Prostate gland (tissue), 2 donors: ENCODE results near the gene DPYD. TPM values are rescaled to one million over a fixed set of nuclear protein-coding genes. Genes with fewer than 3 reads are reported as not detected.

ENCODE experiments used
- DNase-seq: peaks from one replicate; pipeline ENCODE4 v3.0.0-alpha.2; 2019; ENCODE audit warnings: low spot score
- H3K27ac ChIP-seq, 2 donors: fragments of 200-600 bp; sonication (generic); 2 replicates each; pipeline ENCODE4 v1.5.1; 2017 to 2019
- H3K27me3 ChIP-seq: fragments of 200-600 bp; sonication (generic); replicated peaks from 2 replicates; pipeline ENCODE4 v1.5.1; 2019; ENCODE audit not compliant: insufficient read depth
- H3K36me3 ChIP-seq, 2 donors: fragments of 200-600 bp; sonication (generic); 1 replicate in 1 of 2; 2 replicates in 1 of 2; pipeline versions ENCODE4 v1.5.1 to v1.8.1; 2017 to 2019
- H3K4me1 ChIP-seq: fragments of 200-600 bp; sonication (generic); replicated peaks from 2 replicates; pipeline ENCODE4 v1.5.1; 2019
- H3K4me3 ChIP-seq, 2 donors: fragments of 200-600 bp; sonication (generic); 2 replicates each; pipeline ENCODE4 v1.5.1; 2017 to 2019
- H3K9me3 ChIP-seq: fragments of 200-600 bp; sonication (generic); 2 replicates; pipeline ENCODE4 v1.5.1; 2017
- CTCF ChIP-seq, 4 experiments: fragments of 200-600 bp in 2 of 4; fragments of 450-650 bp in 2 of 4; sonication (generic) in 2 of 4; IDR thresholded peaks; 1 replicate in 3 of 4; 2 replicates in 1 of 4; pipeline ENCODE4 v1.5.1; 2016 to 2019; ENCODE audit warnings: antibody characterized with exemption in 4 of 4, mild to moderate bottlenecking in 2 of 4, moderate library complexity in 2 of 4
- POLR2A ChIP-seq: fragments of 450-650 bp; IDR thresholded peaks from one replicate; pipeline ENCODE4 v1.6.1; 2016; ENCODE audit warnings: antibody characterized with exemption, mild to moderate bottlenecking
- POLR2AphosphoS5 ChIP-seq: sonication (generic); formaldehyde crosslinking; IDR thresholded peaks from one replicate; pipeline ENCODE4 v1.6.1; 2017; ENCODE audit warnings: antibody characterized with exemption
- WGBS: methylation state at CpG from one replicate; pipeline ENCODE4 v1.1.5; 2018; 5-methylcytosine and 5-hydroxymethylcytosine counted together
- intact Hi-C: fragments of 100-400 bp; cut with DNase I; formaldehyde crosslinking; loops from one replicate; pipeline ENCODE4 v1.14.2; 2022
- total RNA-seq, 2 donors: library from RNA; depleted of rRNA; stranded (reverse); fragments of >200 nt; gene quantifications; one replicate each; pipeline ENCODE4 v1.1.0, GENCODE V29; 2016

The DPYD gene
- total RNA-seq, 2 donors from 2014 or later: 18.2 to 19.7 TPM

GRCh38 chr1:97805093-97805492, 115.7 kb downstream of the DPYD start:
- intact Hi-C loops: no loop called here
- no peak overlapping the region for H3K27ac ChIP-seq
- no peaks in the 10 kb centered on the region for H3K27me3 ChIP-seq
- no peaks in the 10 kb centered on the region for H3K9me3 ChIP-seq
- WGBS: 68% methylated on average over 2 of the region's 2 CpGs
- TF ChIP-seq POLR2AphosphoS5: no peak
- TF ChIP-seq CTCF (IDR thresholded peaks at IDR 0.05): no peak
- TF ChIP-seq POLR2A: no peak
- no peak overlapping the region for H3K4me3 ChIP-seq
- DNase-seq: no peak
- no peaks in the 10 kb centered on the region for H3K36me3 ChIP-seq
- H3K4me1 ChIP-seq: no peaks in the 10 kb centered on the region

DNA sequence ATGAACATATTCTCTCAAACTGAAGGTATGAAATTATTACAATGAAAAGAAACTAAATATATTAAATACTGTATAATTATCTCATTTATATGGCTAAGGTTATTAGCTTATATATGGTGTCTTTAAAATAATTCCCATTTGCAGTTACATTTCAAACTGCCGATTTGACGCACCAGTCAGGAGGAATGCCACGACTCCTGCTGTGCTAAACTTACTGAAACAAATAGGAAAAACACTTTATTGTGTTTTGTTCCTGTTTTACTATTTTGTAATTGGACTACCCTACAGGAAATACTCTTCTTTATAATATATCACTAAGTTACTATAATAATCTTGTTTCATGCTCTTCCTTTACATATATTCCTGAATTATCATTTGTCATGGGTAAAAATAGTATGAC, 117.8 kb downstream of the DPYD start:
- Histone ChIP-seq H3K36me3 (no peaks in the 10 kb centered on the region), H3K27ac (no peak overlapping the region), H3K27me3 (no peaks in the 10 kb centered on the region), H3K9me3 (no peaks in the 10 kb centered on the region), H3K4me3 (no peak overlapping the region), H3K4me1 (no peaks in the 10 kb centered on the region)
- intact Hi-C loops: no loop called here
- 87% methylated on average over 3 of the region's 3 CpGs for WGBS
- no peak for TF ChIP-seq CTCF (IDR thresholded peaks at IDR 0.05)
- no peak for TF ChIP-seq POLR2A
- TF ChIP-seq POLR2AphosphoS5: no peak
- DNase-seq: no peak

DNA sequence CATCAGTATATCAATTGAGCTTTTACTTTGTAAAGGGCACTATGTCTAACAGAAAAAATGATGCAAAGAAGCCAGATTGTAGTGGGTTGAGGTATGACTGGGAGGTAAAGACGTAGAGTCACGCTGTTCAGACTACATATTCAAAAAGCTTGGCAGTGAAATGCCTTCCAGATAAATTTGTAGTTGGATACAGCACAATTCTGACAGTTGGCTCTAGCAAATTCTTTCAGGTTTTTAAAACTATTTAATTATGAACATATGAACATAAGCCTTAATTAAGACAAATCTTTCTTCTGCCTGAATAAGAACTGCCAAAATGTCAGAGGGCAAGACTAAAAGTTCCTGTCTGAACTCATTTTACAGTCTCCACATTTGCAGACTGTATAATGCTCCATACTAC, 118.8 kb downstream of the DPYD start:
- Histone ChIP-seq H3K27ac (no peak overlapping the region), H3K36me3 (no peaks in the 10 kb centered on the region), H3K4me1 (peaks cover 3% of the 10 kb centered on the region), H3K9me3 (no peaks in the 10 kb centered on the region), H3K4me3 (no peak overlapping the region), H3K27me3 (no peaks in the 10 kb centered on the region)
- 73% methylated on average over 2 of the region's 2 CpGs for WGBS
- TF ChIP-seq POLR2A (no peak), CTCF (IDR thresholded peaks at IDR 0.05) (no peak), POLR2AphosphoS5 (no peak)
- DNase-seq: no peak
- intact Hi-C loops: no loop called here

DNA sequence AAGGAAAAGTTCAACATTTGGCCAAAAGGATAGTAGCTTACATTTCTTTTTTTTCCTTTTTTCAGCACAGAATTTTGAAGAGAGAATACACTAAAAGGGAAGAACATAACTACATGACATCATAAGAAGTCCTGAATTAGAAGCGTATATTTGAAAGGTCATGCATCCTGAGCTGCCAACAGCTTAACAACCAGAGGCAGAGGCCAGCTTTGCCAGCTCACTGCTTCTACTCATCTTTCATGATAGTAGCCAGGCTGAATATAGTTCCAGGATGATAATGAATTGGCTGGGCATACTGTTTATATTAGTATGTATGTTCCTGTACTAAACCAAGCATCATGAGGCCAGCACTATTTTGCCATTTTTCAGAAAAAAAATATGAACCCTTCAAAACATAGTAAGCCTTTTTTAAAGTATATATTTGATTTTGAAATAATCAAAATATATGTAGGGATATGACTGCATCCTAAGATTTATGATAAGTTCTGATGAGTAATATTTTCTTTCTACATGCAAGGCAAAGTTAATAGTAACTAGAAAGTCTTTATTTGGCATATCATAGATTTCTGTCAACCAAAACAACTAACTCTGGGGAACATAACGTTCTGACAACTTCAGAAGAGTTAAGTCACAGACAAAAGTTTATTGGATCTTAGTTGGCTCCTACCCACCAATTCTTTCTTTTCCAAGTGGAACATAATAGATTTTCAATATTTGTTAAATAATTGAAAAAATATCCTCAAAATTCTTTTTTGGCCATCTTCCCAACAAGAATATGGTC, 123.2 kb downstream of the DPYD start:
- intact Hi-C loops: no loop called here
- Histone ChIP-seq H3K36me3 (no peaks in the 10 kb centered on the region), H3K4me1 (peaks cover 6% of the 10 kb centered on the region), H3K9me3 (no peaks in the 10 kb centered on the region), H3K27me3 (no peaks in the 10 kb centered on the region), H3K4me3 (no peak overlapping the region), H3K27ac (peak overlapping the region; percentile 6 to 12)
- 28% methylated on average over 2 of the region's 2 CpGs for WGBS
- DNase-seq: no peak
- no peak for TF ChIP-seq POLR2A
- peak; percentile 44 for TF ChIP-seq POLR2AphosphoS5

DNA sequence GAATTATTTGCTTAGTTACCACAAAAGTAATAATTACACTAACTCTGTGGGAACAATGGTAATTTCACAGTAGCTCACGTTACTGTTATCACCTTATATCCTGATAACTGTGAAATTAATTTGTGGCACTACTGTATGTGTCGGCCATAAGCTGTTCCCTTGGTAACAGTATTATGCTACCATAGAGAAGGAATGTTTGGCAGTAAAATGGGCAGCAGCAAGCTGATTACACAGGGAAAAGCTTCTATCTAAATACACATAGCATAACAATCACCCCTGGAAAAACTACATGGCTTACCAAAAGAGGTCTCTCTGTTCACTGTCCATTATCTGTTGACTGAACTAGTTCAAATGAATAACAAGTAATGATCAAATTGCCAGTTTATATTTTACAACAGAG, 124.1 kb downstream of the DPYD start:
- intact Hi-C loops: no loop called here
- no peak for DNase-seq
- Histone ChIP-seq H3K27me3 (no peaks in the 10 kb centered on the region), H3K36me3 (no peaks in the 10 kb centered on the region), H3K27ac (peak overlapping the region in 1 of 2 donors; percentile 12), H3K9me3 (no peaks in the 10 kb centered on the region), H3K4me3 (no peak overlapping the region), H3K4me1 (peaks cover 6% of the 10 kb centered on the region)
- TF ChIP-seq POLR2A (no peak), CTCF (IDR thresholded peaks at IDR 0.05) (no peak), POLR2AphosphoS5 (no peak)
- WGBS: 55% methylated on average over 2 of the region's 2 CpGs
